Astrocyte of the hippocampus (primary cell): ENCODE results near the gene MIA2.

ENCODE experiments used
- DNase-seq: peaks from one replicate; pipeline ENCODE4 v3.0.0; 2011; ENCODE audit warnings: low read depth, low spot score

Gene MIA2

DNA sequence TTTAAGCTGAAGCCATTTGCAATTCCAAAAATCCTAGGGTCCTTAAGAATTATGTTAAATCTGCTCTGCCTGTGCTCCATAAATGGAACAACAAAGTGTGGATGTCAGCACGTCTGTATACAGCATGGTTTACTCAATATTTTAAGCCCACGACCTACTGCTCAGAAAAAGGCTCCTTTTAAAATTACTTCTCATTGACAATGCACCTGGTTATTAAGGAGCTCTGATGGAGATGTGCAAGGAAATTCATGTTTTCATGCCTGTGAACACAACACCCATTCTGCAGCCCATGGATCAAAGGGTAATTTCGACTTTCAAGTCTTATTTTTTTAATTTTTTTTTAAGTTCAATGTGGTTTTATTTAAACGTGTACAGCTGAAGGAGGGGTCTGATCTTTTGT lies 150.5 kb downstream of the MIA2 start:
- no peak for DNase-seq

DNA sequence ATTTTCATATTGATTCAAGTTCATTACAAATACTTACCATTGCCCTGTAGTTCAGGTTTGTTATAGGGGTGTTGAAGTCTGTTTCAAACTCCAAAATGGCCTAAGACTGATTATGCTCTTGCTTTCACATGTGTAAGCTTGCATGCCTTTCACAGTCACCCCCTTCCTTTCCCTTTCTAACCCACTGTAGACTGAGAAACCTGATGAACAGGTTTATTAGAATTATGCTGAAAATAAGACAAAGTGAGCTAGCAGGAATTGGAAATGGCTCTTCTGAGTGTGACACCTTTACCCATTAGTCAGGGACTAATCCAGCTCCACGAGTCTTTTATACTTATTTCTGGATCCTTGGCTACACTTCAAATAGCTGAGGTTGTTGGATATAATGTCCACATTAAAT lies 159.6 kb downstream of the MIA2 start:
- no peak for DNase-seq

DNA sequence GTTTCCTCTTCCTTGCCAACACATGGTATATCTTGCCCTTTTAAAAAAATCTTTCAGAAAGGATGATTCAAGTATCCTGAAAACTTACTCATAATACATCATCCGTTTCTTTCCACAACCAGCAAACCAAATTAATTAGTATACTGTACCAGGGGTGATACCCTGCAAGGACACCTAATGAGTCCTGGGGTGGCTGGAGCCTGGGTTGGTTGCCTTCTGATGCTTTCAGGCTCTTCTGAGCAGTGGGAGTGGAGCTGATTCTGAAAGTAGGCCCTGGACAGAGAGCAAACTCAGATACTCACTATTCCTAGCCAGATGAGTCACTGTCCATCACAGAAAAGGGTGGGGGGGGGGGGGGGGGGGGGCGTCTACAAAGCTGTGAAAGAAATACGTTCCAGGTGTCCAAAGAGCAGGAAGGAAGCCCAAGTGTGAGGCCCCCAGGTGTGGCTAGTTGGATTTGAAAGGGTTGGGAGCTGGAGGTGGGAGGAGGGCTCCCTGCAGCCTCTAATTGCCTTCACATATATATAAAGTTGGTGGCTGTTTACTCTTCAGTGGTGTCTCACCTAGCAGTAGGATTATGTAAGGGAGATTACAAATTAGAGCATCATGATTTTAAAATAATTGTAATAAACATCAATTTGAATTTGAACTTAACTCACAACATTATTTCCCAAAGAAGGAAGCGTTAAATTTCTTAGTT lies 162.0 kb downstream of the MIA2 start:
- DNase-seq, result peak; percentile 16

DNA sequence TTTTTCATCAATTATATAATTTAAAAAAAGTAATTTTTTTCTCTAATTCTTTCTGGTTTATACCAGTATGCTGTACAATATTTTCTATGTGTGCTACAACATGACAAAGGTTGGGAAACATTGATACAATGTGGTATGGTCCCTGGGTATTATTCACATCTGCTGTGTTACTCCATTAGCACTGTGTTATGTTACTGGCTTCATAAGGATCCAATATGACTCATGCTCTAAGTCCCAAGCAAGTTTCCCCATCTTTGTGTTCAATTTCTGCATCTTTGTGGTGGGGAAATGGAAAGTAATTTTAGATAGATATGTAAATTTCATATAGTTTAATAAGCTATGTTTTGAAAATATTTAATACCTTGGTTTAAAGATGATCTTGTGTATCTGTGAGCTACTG lies 162.7 kb downstream of the MIA2 start:
- no peak for DNase-seq

DNA sequence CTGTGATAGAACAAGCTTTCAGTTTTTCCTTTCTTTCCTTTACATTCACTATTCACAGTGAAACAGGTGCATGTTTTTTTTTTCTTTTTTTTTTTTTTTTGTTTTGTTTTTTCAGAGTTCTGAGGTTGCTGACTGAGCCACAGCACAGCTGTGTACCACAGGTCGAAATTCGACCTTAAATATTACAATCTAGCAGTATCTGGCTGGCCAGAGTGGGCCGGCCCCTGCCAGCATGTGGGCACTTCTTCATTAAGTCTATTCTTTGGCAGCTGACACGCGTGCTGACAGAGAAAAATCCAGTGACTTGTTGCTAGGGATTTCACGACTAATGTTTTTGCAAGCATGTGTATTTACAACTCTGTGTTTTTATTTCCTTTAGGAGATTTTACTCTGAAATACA lies 164.7 kb downstream of the MIA2 start:
- DNase-seq, result no peak

DNA sequence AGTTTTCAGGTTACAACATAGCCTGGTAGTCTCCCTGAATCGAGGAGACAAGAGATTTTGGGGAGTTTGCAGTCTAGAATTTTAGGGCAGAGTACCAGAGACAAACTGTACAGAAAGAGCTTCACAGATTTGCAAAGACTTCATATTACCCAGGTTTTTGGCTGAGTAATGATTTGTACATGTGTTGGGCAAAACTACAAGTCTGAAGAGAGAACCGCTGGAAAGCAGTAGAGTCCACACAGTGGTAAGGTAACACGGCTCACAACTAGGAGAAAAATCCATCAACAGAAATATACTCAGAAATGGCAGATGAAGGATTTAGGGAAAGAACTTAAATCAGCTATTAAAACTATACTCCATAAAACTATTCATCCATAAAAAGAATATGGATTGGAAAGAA lies 172.8 kb downstream of the MIA2 start:
- no peak for DNase-seq

DNA sequence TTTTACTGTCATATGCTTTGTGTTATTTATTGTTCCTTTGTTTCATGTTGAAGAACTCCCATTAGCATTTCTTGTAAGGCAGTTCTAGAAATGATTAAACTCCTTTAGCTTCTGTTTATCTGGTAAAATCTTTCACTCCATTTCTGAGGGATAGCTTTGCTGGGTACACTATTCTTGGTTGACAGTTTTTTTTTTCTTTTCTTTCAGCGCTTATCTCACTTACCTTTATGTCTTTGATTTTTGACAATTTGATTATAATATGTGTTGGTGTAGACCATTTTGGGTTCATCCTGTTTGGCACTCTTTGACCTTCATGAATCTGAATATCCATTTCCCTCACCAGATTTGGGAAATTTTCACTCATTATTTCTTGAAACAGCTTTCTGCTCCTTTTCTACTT lies 182.4 kb downstream of the MIA2 start:
- DNase-seq, result no peak

DNA sequence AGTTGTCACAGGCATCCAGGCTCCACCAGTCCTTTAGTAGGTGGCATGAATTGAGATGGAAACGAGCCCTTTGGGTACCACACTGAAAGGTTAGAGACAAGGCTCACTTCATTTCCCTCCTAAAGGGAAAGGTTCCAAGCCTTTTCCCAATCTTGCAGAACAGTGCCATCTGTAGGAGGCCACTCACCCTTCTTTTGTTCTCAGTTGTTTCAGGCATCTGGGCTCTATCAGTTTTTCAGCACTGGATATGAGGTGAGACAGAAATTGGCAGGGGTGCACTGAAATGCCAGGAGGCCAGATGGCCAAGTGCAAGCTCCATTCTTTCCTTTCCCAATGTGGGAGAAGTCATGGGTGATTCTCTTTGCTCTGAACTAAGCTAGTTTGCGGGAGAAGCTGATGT lies 183.3 kb downstream of the MIA2 start:
- no peak for DNase-seq

DNA sequence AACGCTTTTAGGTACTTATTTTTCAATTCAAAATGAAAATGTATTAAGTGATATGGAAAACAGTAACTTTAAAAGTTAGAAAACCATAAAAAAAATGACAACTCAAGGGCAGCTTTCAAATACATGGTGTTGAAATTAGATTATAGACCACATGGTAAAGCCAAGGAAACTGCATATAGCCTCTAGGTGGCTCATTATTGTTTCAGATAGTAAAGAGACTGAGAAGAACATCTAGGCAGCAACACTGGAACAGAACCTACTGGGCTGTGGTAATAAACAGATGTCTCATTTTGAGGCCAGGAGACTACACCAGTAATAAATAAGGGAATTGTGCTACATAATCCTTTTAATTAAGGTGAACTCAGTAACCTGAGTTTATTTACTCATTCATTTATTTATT lies 185.6 kb downstream of the MIA2 start:
- no peak for DNase-seq

DNA sequence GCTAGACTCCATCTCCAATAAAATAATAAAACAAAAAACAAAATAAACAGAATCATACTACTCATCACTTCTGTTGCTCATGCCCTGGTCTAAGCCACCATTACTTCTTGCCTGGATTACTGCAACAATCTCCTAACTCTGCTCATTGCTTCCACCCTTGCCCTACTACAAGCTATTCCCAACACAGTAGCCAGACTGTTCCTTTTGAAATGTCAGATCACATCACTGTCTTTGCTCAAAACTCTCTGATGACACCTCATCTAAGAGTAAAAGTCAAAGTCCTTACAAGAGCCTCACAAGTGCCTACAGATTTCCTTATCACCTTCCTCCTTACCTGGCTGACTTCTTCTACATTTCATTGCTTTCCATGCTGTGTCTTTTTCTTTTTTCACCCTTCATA lies 188.5 kb downstream of the MIA2 start:
- no peak for DNase-seq

DNA sequence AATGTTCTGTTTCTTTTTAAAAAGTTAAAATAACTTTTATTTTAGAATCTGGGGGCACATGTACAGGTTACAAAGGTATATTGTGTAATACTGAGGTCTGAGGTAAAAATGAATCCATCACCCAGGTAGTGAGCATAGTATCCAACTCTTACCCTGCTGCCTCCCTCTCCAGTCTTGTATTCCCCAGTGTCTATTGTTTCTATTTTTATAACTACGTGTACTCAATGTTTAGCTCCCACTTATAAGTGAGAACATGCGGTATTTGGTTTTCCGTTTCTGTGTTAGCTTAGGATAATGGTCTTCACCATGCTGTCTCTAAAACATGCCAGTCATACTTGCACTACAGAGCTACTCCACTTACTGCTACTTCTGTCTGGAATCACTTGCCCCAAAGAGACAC lies 190.1 kb downstream of the MIA2 start:
- DNase-seq, result no peak

DNA sequence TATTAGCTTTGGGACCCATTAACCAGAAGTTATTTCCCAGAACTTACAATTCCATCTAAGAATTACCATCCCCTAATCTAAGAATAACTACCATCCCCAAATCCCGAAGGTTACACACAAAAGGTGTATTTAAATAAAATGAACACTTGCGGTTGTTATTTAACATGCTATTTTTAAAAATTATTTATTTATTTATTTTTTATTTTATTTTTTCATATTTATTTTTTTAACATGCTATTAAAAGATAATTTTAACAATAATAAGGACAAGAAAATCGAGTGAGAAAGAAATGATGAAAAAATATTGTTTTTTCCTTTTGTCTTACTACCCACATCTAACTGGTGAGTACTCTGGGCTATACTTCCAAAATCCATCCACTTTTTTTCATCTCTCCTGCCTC lies 192.2 kb downstream of the MIA2 start:
- DNase-seq, result no peak

DNA sequence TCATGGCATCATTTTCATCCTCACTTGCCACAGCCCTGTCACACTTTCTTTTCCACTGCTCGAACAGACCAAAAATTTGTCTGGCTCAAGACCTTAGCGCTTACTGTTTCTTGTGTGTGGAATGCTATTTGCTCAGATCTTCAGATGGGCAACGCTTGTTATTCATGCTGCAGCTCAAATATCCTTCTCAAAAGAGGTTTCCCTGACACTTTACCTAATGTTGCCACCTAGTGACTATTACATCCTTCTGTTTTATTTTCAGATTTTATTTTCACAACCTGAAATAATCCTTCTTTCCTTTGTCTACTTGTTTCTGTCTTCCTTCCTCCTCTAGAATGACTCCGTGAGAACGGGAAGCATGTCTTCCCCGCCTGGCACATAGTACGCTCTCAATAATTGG lies 192.9 kb downstream of the MIA2 start:
- DNase-seq, result peak; percentile 64

DNA sequence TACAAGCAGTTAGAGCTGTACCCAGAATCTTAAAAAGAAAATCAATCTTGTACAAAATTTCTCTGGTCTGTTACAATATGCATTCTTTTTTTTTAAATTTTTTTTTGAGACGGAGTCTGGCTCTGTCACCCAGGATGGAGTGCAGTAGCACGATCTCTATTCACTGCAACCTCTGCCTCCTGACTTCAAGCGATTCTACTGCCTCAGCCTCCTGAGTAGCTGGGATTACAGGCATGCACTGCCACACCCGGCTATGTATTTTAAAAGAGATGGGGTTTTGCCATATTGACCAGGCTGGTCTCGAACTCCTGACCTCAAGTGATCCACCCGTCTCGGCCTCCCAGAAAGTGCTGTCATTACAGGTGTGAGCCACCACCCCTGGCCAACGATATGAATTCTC lies 194.4 kb downstream of the MIA2 start:
- no peak for DNase-seq

DNA sequence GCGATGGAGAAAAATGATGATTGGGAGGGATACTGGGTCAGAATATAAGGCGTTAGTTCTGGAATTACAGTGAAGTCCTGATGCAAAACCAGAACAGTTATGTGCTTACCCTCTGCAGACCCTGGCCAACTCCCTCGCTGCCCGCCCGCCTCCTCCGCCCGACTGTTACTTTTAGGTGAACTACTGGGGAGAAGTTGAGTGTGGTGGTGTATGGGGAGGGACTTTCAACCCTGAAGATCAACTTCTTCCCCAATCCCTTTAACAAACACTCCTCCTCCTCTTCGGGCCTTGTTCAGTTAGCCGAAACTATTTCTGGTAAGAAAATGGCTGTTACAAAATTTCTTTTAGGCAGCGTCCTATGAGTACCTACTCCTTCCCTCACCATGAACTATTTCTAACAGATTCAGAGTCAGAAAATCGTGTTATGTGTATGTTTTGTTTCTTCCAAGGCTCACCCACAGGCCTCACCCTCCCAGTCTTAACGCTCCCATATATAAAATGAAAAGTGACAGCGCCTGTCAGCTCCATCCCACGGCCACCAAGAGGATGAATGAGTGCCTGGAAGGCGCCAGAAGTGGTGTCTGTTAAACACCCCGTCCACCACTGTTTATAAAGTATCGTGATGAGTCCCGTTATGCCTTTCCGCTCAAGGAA lies 197.2 kb downstream of the MIA2 start:
- peak; percentile 39 for DNase-seq

DNA sequence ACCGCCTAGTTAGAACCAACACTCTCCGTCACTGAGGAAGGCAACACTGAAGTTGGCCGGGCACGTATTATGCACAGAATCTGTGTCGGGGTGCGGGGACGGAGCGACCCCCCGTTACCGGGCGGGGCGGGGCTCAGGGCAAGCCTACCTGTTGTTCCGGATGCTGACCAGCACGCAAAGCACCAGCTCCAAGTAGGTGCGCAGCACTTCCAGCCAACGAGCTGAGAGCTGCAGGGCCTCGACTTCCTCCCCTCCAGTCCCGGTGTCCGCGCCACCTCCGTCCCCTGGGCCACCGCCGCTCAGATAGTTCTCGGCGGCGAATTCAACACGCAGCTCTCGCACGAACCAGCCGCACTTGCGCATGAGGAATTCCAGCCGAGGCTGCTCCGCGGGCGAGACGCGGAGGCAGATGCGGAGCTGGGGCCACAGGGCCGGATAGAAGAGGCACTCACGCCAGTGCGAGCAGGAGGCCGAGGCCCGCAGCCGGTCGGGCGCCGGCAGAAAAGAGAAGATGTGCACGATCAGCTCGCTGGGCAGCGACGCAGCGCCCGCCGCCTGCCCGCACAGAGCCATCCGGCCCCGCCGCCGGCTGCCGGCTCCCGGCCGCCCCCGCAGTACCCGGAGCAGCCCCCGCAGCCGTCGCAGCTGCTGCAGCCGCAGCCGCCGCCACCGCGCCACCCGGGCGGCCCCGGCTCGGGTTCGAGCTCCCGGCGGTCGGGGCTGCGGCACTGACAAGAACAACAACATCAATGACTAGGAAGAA lies 197.9 kb downstream of the MIA2 start:
- DNase-seq, result peak; percentile 70

DNA sequence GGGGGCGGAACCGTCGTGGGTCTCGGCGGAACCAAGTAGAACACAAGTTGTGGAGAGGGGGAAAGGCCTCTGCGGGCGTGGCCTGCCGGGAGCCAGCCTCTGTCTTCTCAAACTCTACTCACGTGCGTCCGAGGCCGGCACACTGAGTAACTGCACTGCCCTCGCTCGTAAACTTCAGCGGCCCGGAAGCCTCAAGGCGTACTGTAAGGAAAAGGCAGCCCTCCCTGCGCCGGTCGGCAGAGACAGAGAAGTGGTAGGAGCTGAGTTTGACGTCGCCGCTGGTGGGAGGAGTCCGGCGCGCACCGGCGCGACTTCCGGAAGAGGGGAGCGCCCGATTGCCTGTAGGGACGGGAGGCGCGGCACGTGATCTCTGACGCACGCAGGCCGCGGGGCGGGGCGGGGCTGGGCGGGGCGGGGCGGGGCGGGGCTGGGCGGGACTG lies 198.5 kb downstream of the MIA2 start, which contains the start of gene FBXO33:
Gene FBXO33 (minus strand): TSS at position 255 of the 440 bp plus-strand sequence. CDS start 271 bp downstream, outside the sequence.
- DNase-seq, result peak; percentile 99

DNA sequence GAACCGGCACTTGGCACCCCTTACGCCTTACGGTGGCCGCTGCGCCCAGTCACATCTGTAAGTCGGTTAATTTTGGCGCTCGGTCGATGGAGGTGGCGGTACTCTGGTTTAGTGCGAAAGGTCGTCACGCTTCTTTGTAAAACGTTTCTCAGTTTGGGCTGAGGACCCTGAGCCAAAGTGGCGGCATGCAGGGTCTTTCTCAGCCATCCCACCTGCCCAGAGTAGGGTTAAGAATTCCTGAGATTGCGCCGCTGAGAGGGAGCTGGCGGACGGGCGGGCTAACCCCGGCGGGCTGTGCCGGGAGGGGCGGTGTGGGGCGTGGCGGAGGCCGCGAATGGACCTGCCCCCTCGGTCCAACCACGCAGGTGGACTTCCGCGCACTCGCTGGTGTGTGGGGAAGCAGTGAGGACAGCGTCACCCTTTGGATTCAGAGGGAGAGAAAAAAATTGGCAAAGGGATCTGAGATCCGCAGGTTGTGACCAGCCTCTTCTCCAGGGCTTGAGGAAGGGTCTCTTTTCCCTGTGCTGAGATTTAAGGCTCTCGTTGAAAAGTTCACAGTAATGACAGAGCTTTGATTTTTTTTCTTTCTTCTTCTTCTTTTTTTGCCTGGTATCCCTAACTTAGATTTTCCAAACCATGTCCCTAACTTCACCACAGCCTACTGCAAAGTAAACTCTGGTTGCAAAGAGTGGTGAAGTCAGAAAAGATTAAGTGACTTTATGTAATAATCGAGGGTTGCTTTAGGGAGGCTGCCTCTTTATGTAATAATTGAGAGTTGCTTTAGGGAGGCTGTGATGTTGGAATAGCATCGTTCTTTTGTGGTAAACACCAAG lies 199.1 kb downstream of the MIA2 start:
- peak; percentile 92 for DNase-seq

DNA sequence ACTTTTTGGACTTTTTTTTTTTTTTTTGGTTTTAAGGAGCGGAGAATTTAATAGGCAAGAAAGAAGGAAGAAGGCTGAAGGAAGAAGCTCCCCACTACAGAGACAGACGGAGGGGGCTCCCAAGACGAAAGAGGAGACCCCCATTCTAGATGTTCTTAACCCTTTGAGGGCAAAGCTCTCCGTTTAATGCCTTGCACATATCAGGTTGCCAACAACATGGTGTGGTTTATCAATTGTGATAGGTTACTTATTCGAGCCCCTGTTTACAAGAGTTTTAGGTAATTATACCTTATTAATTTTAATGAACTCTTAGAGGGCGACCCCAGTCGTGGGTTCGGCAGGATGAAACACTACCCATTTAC lies 199.7 kb downstream of the MIA2 start:
- no peak for DNase-seq

DNA sequence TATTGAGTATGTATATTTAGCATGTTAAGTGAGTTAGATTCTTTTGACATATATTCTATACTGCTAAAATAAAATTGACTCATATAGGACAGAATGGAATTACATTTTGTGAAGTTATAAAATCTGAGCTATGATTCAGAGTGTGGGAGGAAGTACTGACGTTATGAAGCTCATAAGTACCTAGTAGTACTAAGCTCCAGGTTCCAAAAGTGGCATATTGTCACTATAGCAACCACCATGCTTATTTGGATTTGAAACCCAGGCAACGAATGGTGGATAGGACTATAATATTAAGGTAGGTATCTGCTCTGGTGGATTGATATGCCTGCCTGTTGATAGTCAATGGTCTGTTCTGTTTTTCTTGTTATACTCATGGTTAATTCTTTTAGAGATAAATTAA lies 200.7 kb downstream of the MIA2 start:
- no peak for DNase-seq

DNA sequence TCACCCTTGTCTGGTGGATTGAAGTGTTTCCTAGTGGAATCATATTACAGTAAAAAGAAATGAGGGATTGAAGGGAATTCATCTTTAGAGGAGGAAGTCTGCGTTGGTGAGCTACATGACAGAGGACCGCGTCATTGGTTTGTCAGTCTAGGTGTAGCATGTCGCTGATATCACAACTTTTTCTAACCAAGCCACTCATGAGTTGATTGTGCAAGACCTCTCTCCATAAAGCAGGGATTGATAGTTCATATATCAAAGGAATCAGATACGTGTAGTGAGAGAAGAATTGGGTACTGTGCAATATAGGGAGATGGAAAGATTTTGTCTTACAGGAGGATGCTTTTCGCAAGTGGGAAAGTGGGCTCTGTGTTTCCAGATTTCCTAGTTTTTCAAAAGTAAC lies 201.5 kb downstream of the MIA2 start:
- DNase-seq, result no peak
